Measurements from ENCODE around the gene PTPN6.

The PTPN6 gene

GRCh38 chr12:6956021-6956727 is 5.0 kb downstream of the PTPN6 start:
- DNase-seq (peak; percentile 12 to 38), ATAC-seq (no peak)
- H3K9me3 Mint-ChIP-seq: no peaks in the 10 kb centered on the region
- peaks cover 75% of the 10 kb centered on the region for H3K4me1 Mint-ChIP-seq
- peak overlapping the region; percentile 93 to 95 for H3K4me3 Mint-ChIP-seq
- peak overlapping the region; percentile 91 to 92 for H3K27ac Mint-ChIP-seq
- H3K27me3 Mint-ChIP-seq: no peaks in the 10 kb centered on the region

- Mint-ChIP-seq H3K9me3 (no peaks in the 10 kb centered on the region), H3K27me3 (no peaks in the 10 kb centered on the region), H3K27ac (peak overlapping the region; percentile 1 to 92), H3K4me1 (peaks cover 85% of the 10 kb centered on the region), H3K4me3 (peak overlapping the region; percentile 93 to 95)
- DNase-seq (peak; percentile 30 to 49), ATAC-seq (no peak)
Measured at GRCh38 chr12:6957151-6957701, 6.1 kb downstream of the PTPN6 start.

GRCh38 chr12:6957741-6958608 is 6.8 kb downstream of the PTPN6 start:
- H3K9me3 Mint-ChIP-seq: no peaks in the 10 kb centered on the region
- ATAC-seq (no peak), DNase-seq (peak in 1 of 2 donors; percentile 33)

GRCh38 chr12:6958609-6959057 is 7.5 kb downstream of the PTPN6 start:
- peaks cover 97% of the 10 kb centered on the region for H3K4me1 Mint-ChIP-seq
- H3K27me3 Mint-ChIP-seq: no peaks in the 10 kb centered on the region
- ATAC-seq (no peak), DNase-seq (peak; percentile 31 to 34)
- H3K4me3 Mint-ChIP-seq: peak overlapping the region; percentile 93 to 95
- peak overlapping the region; percentile 94 to 98 for H3K27ac Mint-ChIP-seq
- no peaks in the 10 kb centered on the region for H3K9me3 Mint-ChIP-seq

More at GRCh38 chr12:6957741-6958608, 6.8 kb downstream of the PTPN6 start:
- Mint-ChIP-seq H3K27ac (peak overlapping the region; percentile 94 to 98), H3K27me3 (no peaks in the 10 kb centered on the region), H3K4me1 (peaks cover 93% of the 10 kb centered on the region), H3K4me3 (peak overlapping the region; percentile 93 to 95)

GRCh38 chr12:6959058-6959804 is 8.1 kb downstream of the PTPN6 start:
- Mint-ChIP-seq H3K9me3 (no peaks in the 10 kb centered on the region), H3K27ac (peak overlapping the region; percentile 94 to 98), H3K4me1 (peaks cover 98% of the 10 kb centered on the region), H3K4me3 (peak overlapping the region; percentile 93 to 95), H3K27me3 (no peaks in the 10 kb centered on the region)
- peak; percentile 66 for ATAC-seq
- peak; percentile 68 to 82 for DNase-seq

GRCh38 chr12:6959805-6960592 is 8.8 kb downstream of the PTPN6 start:
- DNase-seq (no peak), ATAC-seq (no peak)
- Mint-ChIP-seq H3K9me3 (no peaks in the 10 kb centered on the region), H3K4me1 (peaks cover 98% of the 10 kb centered on the region), H3K27me3 (no peaks in the 10 kb centered on the region), H3K27ac (peak overlapping the region; percentile 28 to 95), H3K4me3 (peak overlapping the region; percentile 93 to 95)

- ATAC-seq (peak; percentile 31), DNase-seq (peak; percentile 54 to 64)
- Mint-ChIP-seq H3K4me3 (peak overlapping the region; percentile 93 to 95), H3K9me3 (no peaks in the 10 kb centered on the region), H3K27me3 (no peaks in the 10 kb centered on the region), H3K27ac (peak overlapping the region; percentile 98), H3K4me1 (peaks cover 98% of the 10 kb centered on the region)
Measured at GRCh38 chr12:6960593-6961277, 9.6 kb downstream of the PTPN6 start.

GRCh38 chr12:6961278-6961694 is 10.1 kb downstream of the PTPN6 start:
- peak; percentile 87 to 94 for DNase-seq
- Mint-ChIP-seq H3K27ac (peak overlapping the region; percentile 98), H3K4me3 (peak overlapping the region; percentile 93 to 95), H3K9me3 (no peaks in the 10 kb centered on the region), H3K27me3 (no peaks in the 10 kb centered on the region), H3K4me1 (peaks cover 98% of the 10 kb centered on the region)
- peak; percentile 78 for ATAC-seq

- no peaks in the 10 kb centered on the region for H3K9me3 Mint-ChIP-seq
- ATAC-seq (peak; percentile 54), DNase-seq (peak in 1 of 2 donors; percentile 75)
- peak overlapping the region; percentile 98 for H3K27ac Mint-ChIP-seq
- no peaks in the 10 kb centered on the region for H3K27me3 Mint-ChIP-seq
- H3K4me3 Mint-ChIP-seq: peak overlapping the region; percentile 93 to 95
- peaks cover 97% of the 10 kb centered on the region for H3K4me1 Mint-ChIP-seq
Measured at GRCh38 chr12:6961695-6962284, 10.6 kb downstream of the PTPN6 start.

- H3K9me3 Mint-ChIP-seq: no peaks in the 10 kb centered on the region
- H3K27me3 Mint-ChIP-seq: no peaks in the 10 kb centered on the region
- no peak for ATAC-seq
- DNase-seq: peak; percentile 20 to 33
- H3K27ac Mint-ChIP-seq: peak overlapping the region; percentile 98
- peaks cover 96% of the 10 kb centered on the region for H3K4me1 Mint-ChIP-seq
- H3K4me3 Mint-ChIP-seq: peak overlapping the region; percentile 93 to 95
Measured at GRCh38 chr12:6962285-6963015, 11.3 kb downstream of the PTPN6 start.

GRCh38 chr12:6963016-6963731 is 12.0 kb downstream of the PTPN6 start:
- Mint-ChIP-seq H3K27me3 (no peaks in the 10 kb centered on the region), H3K27ac (peak overlapping the region; percentile 89 to 94), H3K4me1 (peaks cover 96% of the 10 kb centered on the region), H3K9me3 (no peaks in the 10 kb centered on the region), H3K4me3 (peak overlapping the region in 1 of 2 donors; percentile 95)
- ATAC-seq: no peak
- peak in 1 of 2 donors; percentile 34 for DNase-seq

- H3K4me3 Mint-ChIP-seq: peak overlapping the region in 1 of 2 donors; percentile 24
- DNase-seq (peak in 1 of 2 donors; percentile 28), ATAC-seq (no peak)
- H3K27ac Mint-ChIP-seq: peak overlapping the region in 1 of 2 donors; percentile 93
- H3K27me3 Mint-ChIP-seq: no peaks in the 10 kb centered on the region
- H3K9me3 Mint-ChIP-seq: no peaks in the 10 kb centered on the region
- H3K4me1 Mint-ChIP-seq: peaks cover 96% of the 10 kb centered on the region
Measured at GRCh38 chr12:6963791-6964413, 12.7 kb downstream of the PTPN6 start.

Measured in stimulated activated naive CD8-positive, alpha-beta T cell treated with anti-CD3 and anti-CD28 coated beads, Interleukin-15, amount 100 ng/mL, for 72 hours (primary cell).